Activated naive CD4-positive, alpha-beta T cell treated with anti-CD3 and anti-CD28 coated beads, Interleukin-2, amount 50 U/mL, for 72 hours (primary cell): ENCODE measurements around the gene TADA2A. TPM values are rescaled to one million over a fixed set of nuclear protein-coding genes. Genes with fewer than 3 reads are reported as not detected.
A peak's percentile ranks its signal among the peaks of the same experiment; 100 is the strongest.
"Not testable (repeated sequence)": the region's sequence is repeated elsewhere in the genome, so short reads cannot be mapped to it uniquely, and the experiment has no call there.

ENCODE experiments used
- ATAC-seq, 2 donors: fragments of 150-1000 bp; cut with Tn5 transposase; 2 replicates each; pipeline ENCODE4 v1.10.0; 2021; ENCODE audit warnings: mild to moderate bottlenecking in 2 of 2, moderate library complexity in 2 of 2
- DNase-seq, 2 donors: peaks; one replicate each; pipeline ENCODE4 v3.0.0; 2021 to 2022; ENCODE audit warnings: low spot score in 2 of 2
- H3K27ac Mint-ChIP-seq, 2 donors: one replicate each; pipeline ENCODE4 v1.8.0; 2022; ENCODE audit warnings: mild to moderate bottlenecking in 2 of 2, mixed read lengths in 2 of 2
- H3K36me3 Mint-ChIP-seq, 2 donors: one replicate each; pipeline ENCODE4 v1.8.0; 2022; ENCODE audit warnings: mixed read lengths in 2 of 2
- H3K9me3 Mint-ChIP-seq, 2 donors: one replicate each; pipeline ENCODE4 v1.8.0; 2022; ENCODE audit warnings: mixed read lengths in 2 of 2
- total RNA-seq, 2 donors: library from RNA; stranded (reverse); gene quantifications; one replicate each; pipeline ENCODE4 v1.2.3, GENCODE V29; 2022

The TADA2A gene
- total RNA-seq, 2 donors from 2014 or later: 24.8 to 33.4 TPM

GRCh38 chr17:37430051-37430627, 23.5 kb downstream of the TADA2A start:
- H3K27ac Mint-ChIP-seq: peak overlapping the region; percentile 68 to 92
- ATAC-seq (peak; percentile 91), DNase-seq (no peak)
- no peaks in the 10 kb centered on the region for H3K9me3 Mint-ChIP-seq
- H3K36me3 Mint-ChIP-seq: peaks cover 0 to 6% of the 10 kb centered on the region in 2 donors

GRCh38 chr17:37432671-37433070, 26.0 kb downstream of the TADA2A start:
- ATAC-seq: no peak
- H3K27ac Mint-ChIP-seq: no peak overlapping the region
- peaks cover 0 to 9% of the 10 kb centered on the region in 2 donors for H3K36me3 Mint-ChIP-seq

GRCh38 chr17:37438141-37438540, 31.5 kb downstream of the TADA2A start:
- no peak overlapping the region for H3K27ac Mint-ChIP-seq
- ATAC-seq (no peak), DNase-seq (no peak)
- H3K36me3 Mint-ChIP-seq: peaks cover 0 to 14% of the 10 kb centered on the region in 2 donors
- H3K9me3 Mint-ChIP-seq: no peaks in the 10 kb centered on the region

More at GRCh38 chr17:37432671-37433070, 26.0 kb downstream of the TADA2A start:
- no peaks in the 10 kb centered on the region for H3K9me3 Mint-ChIP-seq
- no peak for DNase-seq

GRCh38 chr17:37440424-37440823, 33.7 kb downstream of the TADA2A start:
- Mint-ChIP-seq H3K36me3 (peaks cover 0 to 14% of the 10 kb centered on the region in 2 donors), H3K27ac (no peak overlapping the region), H3K9me3 (no peaks in the 10 kb centered on the region)
- DNase-seq (no peak), ATAC-seq (no peak)

GRCh38 chr17:37441369-37442014, 34.8 kb downstream of the TADA2A start:
- not testable (repeated sequence) for DNase-seq, H3K27ac Mint-ChIP-seq, ATAC-seq, H3K9me3 Mint-ChIP-seq
- H3K36me3 Mint-ChIP-seq: peaks cover 0 to 14% of the 10 kb centered on the region in 2 donors

- no peak for DNase-seq
- H3K27ac Mint-ChIP-seq: no peak overlapping the region
- H3K9me3 Mint-ChIP-seq: no peaks in the 10 kb centered on the region
- ATAC-seq: no peak
- peaks cover 4 to 10% of the 10 kb centered on the region in 2 donors for H3K36me3 Mint-ChIP-seq
Measured at GRCh38 chr17:37446027-37446426, 39.3 kb downstream of the TADA2A start.

- H3K27ac Mint-ChIP-seq: no peak overlapping the region
- peak; percentile 36 to 48 for ATAC-seq
- H3K36me3 Mint-ChIP-seq: peaks cover 4 to 10% of the 10 kb centered on the region in 2 donors
- no peaks in the 10 kb centered on the region for H3K9me3 Mint-ChIP-seq
- no peak for DNase-seq
Measured at GRCh38 chr17:37447641-37448040, 41.0 kb downstream of the TADA2A start.

GRCh38 chr17:37450112-37450511, 43.4 kb downstream of the TADA2A start:
- Mint-ChIP-seq H3K27ac (peak overlapping the region in 1 of 2 donors; percentile 58), H3K9me3 (no peaks in the 10 kb centered on the region), H3K36me3 (peaks cover 4 to 10% of the 10 kb centered on the region in 2 donors)
- DNase-seq (no peak), ATAC-seq (no peak)

- DNase-seq, H3K9me3 Mint-ChIP-seq, H3K36me3 Mint-ChIP-seq, ATAC-seq, H3K27ac Mint-ChIP-seq: not testable (repeated sequence)
Measured at GRCh38 chr17:37457801-37458200, 51.1 kb downstream of the TADA2A start.

- ATAC-seq (no peak), DNase-seq (no peak)
- Mint-ChIP-seq H3K27ac (no peak overlapping the region), H3K36me3 (no peaks in the 10 kb centered on the region), H3K9me3 (no peaks in the 10 kb centered on the region)
Measured at GRCh38 chr17:37458805-37459204, 52.1 kb downstream of the TADA2A start.

GRCh38 chr17:37461668-37462067, 55.0 kb downstream of the TADA2A start:
- ATAC-seq (peak; percentile 46 to 50), DNase-seq (no peak)
- Mint-ChIP-seq H3K9me3 (no peaks in the 10 kb centered on the region), H3K36me3 (peaks cover 0 to 10% of the 10 kb centered on the region in 2 donors), H3K27ac (no peak overlapping the region)

- Mint-ChIP-seq H3K27ac (no peak overlapping the region), H3K36me3 (peaks cover 0 to 10% of the 10 kb centered on the region in 2 donors), H3K9me3 (no peaks in the 10 kb centered on the region)
- no peak for ATAC-seq
- no peak for DNase-seq
Measured at GRCh38 chr17:37462492-37462891, 55.8 kb downstream of the TADA2A start.

GRCh38 chr17:37463039-37463438, 56.4 kb downstream of the TADA2A start:
- peaks cover 0 to 10% of the 10 kb centered on the region in 2 donors for H3K36me3 Mint-ChIP-seq
- no peak for DNase-seq
- no peak for ATAC-seq
- H3K9me3 Mint-ChIP-seq: no peaks in the 10 kb centered on the region
- H3K27ac Mint-ChIP-seq: no peak overlapping the region

- Mint-ChIP-seq H3K36me3 (peaks cover 0 to 11% of the 10 kb centered on the region in 2 donors), H3K27ac (peak overlapping the region in 1 of 2 donors; percentile 37), H3K9me3 (no peaks in the 10 kb centered on the region)
- DNase-seq (no peak), ATAC-seq (peak; percentile 61)
Measured at GRCh38 chr17:37465069-37465616, 58.5 kb downstream of the TADA2A start.

- H3K9me3 Mint-ChIP-seq: no peaks in the 10 kb centered on the region
- H3K36me3 Mint-ChIP-seq: peaks cover 10 to 22% of the 10 kb centered on the region in 2 donors
- H3K27ac Mint-ChIP-seq: peak overlapping the region in 1 of 2 donors; percentile 5
- no peak for ATAC-seq
- DNase-seq: no peak
Measured at GRCh38 chr17:37466471-37466870, 59.8 kb downstream of the TADA2A start.

- ATAC-seq: no peak
- Mint-ChIP-seq H3K27ac (peak overlapping the region in 1 of 2 donors; percentile 58), H3K36me3 (peaks cover 15 to 17% of the 10 kb centered on the region in 2 donors), H3K9me3 (no peaks in the 10 kb centered on the region)
- DNase-seq: no peak
Measured at GRCh38 chr17:37470181-37470580, 63.5 kb downstream of the TADA2A start.

GRCh38 chr17:37475731-37476420, 69.2 kb downstream of the TADA2A start:
- no peak for ATAC-seq
- H3K9me3 Mint-ChIP-seq: no peaks in the 10 kb centered on the region
- no peak for DNase-seq
- H3K27ac Mint-ChIP-seq: no peak overlapping the region
- H3K36me3 Mint-ChIP-seq: peaks cover 13 to 30% of the 10 kb centered on the region in 2 donors
